Neuronal stem cell (in vitro differentiated cells): ENCODE results near the gene SPATA17.
"Not testable (repeated sequence)": the region's sequence is repeated elsewhere in the genome, so short reads cannot be mapped to it uniquely, and the experiment has no call there.

Experiments used
- DNase-seq: peaks from one replicate; pipeline ENCODE4 v3.0.0-alpha.2; 2013; ENCODE audit warnings: low spot score
- H2AFZ ChIP-seq: one replicate; pipeline ENCODE4 v1.6.1; 2013; ENCODE audit warnings: mild to moderate bottlenecking, low read length, inconsistent platforms
- H2AK5ac ChIP-seq: 2 replicates; pipeline ENCODE4 v1.6.1; 2013; ENCODE audit warnings: low read depth, mild to moderate bottlenecking, inconsistent platforms, low read length, moderate library complexity, mixed read lengths
- H2BK120ac ChIP-seq: 2 replicates; pipeline ENCODE4 v1.6.1; 2013; ENCODE audit warnings: low read depth, mild to moderate bottlenecking, inconsistent platforms, low read length, moderate library complexity, mixed read lengths
- H2BK12ac ChIP-seq: one replicate; pipeline ENCODE4 v1.6.1; 2013; ENCODE audit warnings: low read length, inconsistent platforms
- H2BK15ac ChIP-seq: 2 replicates; pipeline ENCODE4 v1.6.1; 2013; ENCODE audit warnings: mild to moderate bottlenecking, low read length, inconsistent platforms, mixed read lengths
- H2BK5ac ChIP-seq: one replicate; pipeline ENCODE4 v1.6.1; 2013; ENCODE audit warnings: inconsistent platforms, mild to moderate bottlenecking, low read length, moderate library complexity
- H3K14ac ChIP-seq: one replicate; pipeline ENCODE4 v1.6.1; 2013; ENCODE audit warnings: low read length, inconsistent platforms
- H3K18ac ChIP-seq: 2 replicates; pipeline ENCODE4 v1.6.1; 2013; ENCODE audit warnings: low read length, inconsistent platforms
- H3K23ac ChIP-seq: 2 replicates; pipeline ENCODE4 v1.6.1; 2013; ENCODE audit warnings: low read depth, mild to moderate bottlenecking, mixed read lengths, low read length, inconsistent platforms; ENCODE audit not compliant: poor library complexity
- H3K27ac ChIP-seq: replicated peaks from 3 replicates; pipeline ENCODE4 v1.5.1; 2013; ENCODE audit warnings: low read length, inconsistent platforms
- H3K27me3 ChIP-seq, 3 experiments: 2 replicates each; pipeline ENCODE4 v1.6.1; 2013; ENCODE audit warnings: low read length in 3 of 3, mild to moderate bottlenecking in 2 of 3, inconsistent platforms in 1 of 3, low read depth in 1 of 3, mixed read lengths in 1 of 3, moderate library complexity in 1 of 3; ENCODE audit not compliant: control insufficient read depth in 3 of 3, insufficient read depth in 3 of 3
- H3K36me3 ChIP-seq, 2 donors: replicated peaks in 1 of 2; 2 replicates each; pipeline ENCODE4 v1.6.1; 2013; ENCODE audit warnings: low read length in 2 of 2; ENCODE audit not compliant: control insufficient read depth in 2 of 2, insufficient read depth in 2 of 2
- H3K4ac ChIP-seq: 2 replicates; pipeline ENCODE4 v1.6.1; 2013; ENCODE audit warnings: inconsistent platforms, mild to moderate bottlenecking, low read length, moderate library complexity
- H3K4me1 ChIP-seq, 2 donors: 1 replicate in 1 of 2; 2 replicates in 1 of 2; pipeline ENCODE4 v1.6.1; 2013; ENCODE audit warnings: low read length in 2 of 2, low read depth in 1 of 2; ENCODE audit not compliant: control insufficient read depth in 2 of 2, insufficient read depth in 1 of 2
- H3K4me2 ChIP-seq: one replicate; pipeline ENCODE4 v1.6.1; 2013; ENCODE audit warnings: mild to moderate bottlenecking, low read length, inconsistent platforms; ENCODE audit not compliant: insufficient read depth, poor library complexity, severe bottlenecking
- H3K4me3 ChIP-seq, 2 donors: 2 replicates each; pipeline ENCODE4 v1.5.1; 2013; ENCODE audit warnings: low read length in 2 of 2, mild to moderate bottlenecking in 2 of 2, inconsistent platforms in 1 of 2, moderate library complexity in 1 of 2
- H3K79me1 ChIP-seq: one replicate; pipeline ENCODE4 v1.6.1; 2013; ENCODE audit warnings: low read depth, mild to moderate bottlenecking, inconsistent platforms, low read length, moderate library complexity
- H3K9ac ChIP-seq: one replicate; pipeline ENCODE4 v1.6.1; 2013; ENCODE audit warnings: mild to moderate bottlenecking, low read depth, low read length, inconsistent platforms; ENCODE audit not compliant: poor library complexity
- H3K9me3 ChIP-seq, 2 donors: replicated peaks in 1 of 2; 2 replicates each; pipeline versions ENCODE3 to v1.6.1; 2013; ENCODE audit warnings: low read length in 2 of 2, mild to moderate bottlenecking in 2 of 2, inconsistent platforms in 1 of 2, low read depth in 1 of 2, mixed read lengths in 1 of 2, moderate library complexity in 1 of 2; ENCODE audit not compliant: control insufficient read depth in 2 of 2, insufficient read depth in 1 of 2
- H4K8ac ChIP-seq: one replicate; pipeline ENCODE4 v1.6.1; 2013; ENCODE audit warnings: low read depth, mild to moderate bottlenecking, inconsistent platforms, low read length, moderate library complexity
- H4K91ac ChIP-seq: one replicate; pipeline ENCODE4 v1.6.1; 2013; ENCODE audit warnings: low read length, low read depth, mild to moderate bottlenecking, inconsistent platforms; ENCODE audit not compliant: poor library complexity
- WGBS, 2 donors: extraction: QIAGEN DNeasy Blood & Tissue Kit; methylation state at CpG; one replicate each; pipeline ENCODE4 v1.1.7; 2013; ENCODE audit warnings: missing lambda C conversion rate in 2 of 2, mixed read lengths in 1 of 2; ENCODE audit not compliant: insufficient read length in 2 of 2, insufficient replicate concordance in 1 of 2; ENCODE audit errors: extremely low coverage in 2 of 2; 5-methylcytosine and 5-hydroxymethylcytosine counted together

SPATA17 gene

GRCh38 chr1:217687511-217687910 lies 56.4 kb downstream of the SPATA17 start:
- Histone ChIP-seq H3K36me3 (no peaks in the 10 kb centered on the region), H2BK120ac (no peak overlapping the region), H4K8ac (no peak overlapping the region), H3K4me2 (no peak overlapping the region), H3K4me3 (no peak overlapping the region), H2AFZ (no peak overlapping the region), H2BK12ac (no peak overlapping the region), H3K4ac (no peak overlapping the region), H3K18ac (no peak overlapping the region), H3K9ac (no peak overlapping the region), H2BK5ac (no peak overlapping the region), H3K14ac (no peak overlapping the region), H2AK5ac (no peak overlapping the region), H4K91ac (no peak overlapping the region), H3K27me3 (no peaks in the 10 kb centered on the region), H3K79me1 (no peaks in the 10 kb centered on the region), H2BK15ac (no peak overlapping the region), H3K27ac (no peak overlapping the region), H3K23ac (no peak overlapping the region), H3K9me3 (no peaks in the 10 kb centered on the region), H3K4me1 (no peaks in the 10 kb centered on the region)
- no CpG with 5 or more reads among the region's 4 CpGs for WGBS, 2 donors
- no peak for DNase-seq

- not testable (repeated sequence) for H2AK5ac ChIP-seq, H3K36me3 ChIP-seq, H3K14ac ChIP-seq, DNase-seq, H3K18ac ChIP-seq, H3K4me2 ChIP-seq, H3K9me3 ChIP-seq, H2BK15ac ChIP-seq, H3K27ac ChIP-seq, H2BK5ac ChIP-seq, H2AFZ ChIP-seq, H4K91ac ChIP-seq, H3K23ac ChIP-seq, H3K4me3 ChIP-seq, H3K4ac ChIP-seq, H2BK120ac ChIP-seq, H4K8ac ChIP-seq, H3K27me3 ChIP-seq, H3K4me1 ChIP-seq, H3K79me1 ChIP-seq, H2BK12ac ChIP-seq, H3K9ac ChIP-seq
- WGBS, 2 donors: no CpG with 5 or more reads among the region's 25 CpGs
Measured at GRCh38 chr1:217696140-217696539, 65.0 kb downstream of the SPATA17 start.

- Histone ChIP-seq H3K4ac (no peak overlapping the region), H3K23ac (no peak overlapping the region), H3K27ac (no peak overlapping the region), H2BK120ac (no peak overlapping the region), H3K18ac (no peak overlapping the region), H2BK15ac (no peak overlapping the region), H2BK12ac (no peak overlapping the region), H3K27me3 (no peaks in the 10 kb centered on the region), H3K4me3 (no peak overlapping the region), H2BK5ac (no peak overlapping the region), H3K4me1 (no peaks in the 10 kb centered on the region), H3K9me3 (no peaks in the 10 kb centered on the region), H3K14ac (no peak overlapping the region), H4K91ac (no peak overlapping the region), H3K79me1 (no peaks in the 10 kb centered on the region), H3K4me2 (no peak overlapping the region), H4K8ac (no peak overlapping the region), H2AFZ (no peak overlapping the region), H3K9ac (no peak overlapping the region), H2AK5ac (no peak overlapping the region), H3K36me3 (no peaks in the 10 kb centered on the region)
- no peak for DNase-seq
- WGBS, 2 donors: no CpG with 5 or more reads among the region's 6 CpGs
Measured at GRCh38 chr1:217703326-217703725, 72.2 kb downstream of the SPATA17 start.

- no peaks in the 10 kb centered on the region for H3K36me3 ChIP-seq
- no peak overlapping the region for H3K18ac ChIP-seq
- H2AK5ac ChIP-seq: no peak overlapping the region
- no peak overlapping the region for H3K9ac ChIP-seq
- H3K14ac ChIP-seq: no peak overlapping the region
- no peaks in the 10 kb centered on the region for H3K9me3 ChIP-seq
- no peaks in the 10 kb centered on the region for H3K4me1 ChIP-seq
- H3K27me3 ChIP-seq: no peaks in the 10 kb centered on the region
- no CpG with 5 or more reads among the region's 5 CpGs for WGBS, 2 donors
- H3K79me1 ChIP-seq: no peaks in the 10 kb centered on the region
- H4K8ac ChIP-seq: no peak overlapping the region
- no peak overlapping the region for H2BK15ac ChIP-seq
- no peak for DNase-seq
- H2BK120ac ChIP-seq: no peak overlapping the region
- H3K4me2 ChIP-seq: no peak overlapping the region
- H2BK12ac ChIP-seq: no peak overlapping the region
- H2BK5ac ChIP-seq: no peak overlapping the region
- H4K91ac ChIP-seq: no peak overlapping the region
- H3K23ac ChIP-seq: no peak overlapping the region
- H3K27ac ChIP-seq: no peak overlapping the region
- H3K4ac ChIP-seq: no peak overlapping the region
- no peak overlapping the region for H3K4me3 ChIP-seq
- no peak overlapping the region for H2AFZ ChIP-seq
Measured at GRCh38 chr1:217712925-217713597, 81.9 kb downstream of the SPATA17 start.
